HCT116 (cell line): Measurements from ENCODE around the gene CFD. TPM values are rescaled to one million over a fixed set of nuclear protein-coding genes. Genes with fewer than 3 reads are reported as not detected.
A peak's percentile ranks its signal among the peaks of the same experiment; 100 is the strongest.

Source experiments
- ATAC-seq: fragments of 200-7000 bp; cut with Tn5 transposase; 2 replicates; pipeline ENCODE4 v1.9.1; 2020; ENCODE audit warnings: mild to moderate bottlenecking, moderate library complexity
- BruUV-seq: library from RNA; stranded (reverse); fragments of 400-500 nt; replicated peaks from 2 replicates; lab custom pipeline; 2021; lab: Mats Ljungman, UMichigan
- CTCF ChIA-PET: fragments of 300-600 bp; sonication (Branson Sonifier 250); formaldehyde crosslinking; loops from one replicate; lab custom pipeline; 2021; ENCODE audit warnings: antibody characterized with exemption; lab: Charles Lee
- POLR2A ChIA-PET: fragments of 300-600, 350-600 bp; sonication (Branson Sonifier 250); formaldehyde crosslinking; loops from one replicate; lab custom pipeline; 2021; ENCODE audit warnings: antibody characterized with exemption; lab: Charles Lee
- RAD21 ChIA-PET, 2 experiments: fragments of 300-600 bp; sonication (Branson Sonifier 250); formaldehyde crosslinking; loops; one replicate each; lab custom pipeline; 2023; ENCODE audit warnings: low total read pairs in 2 of 2; ENCODE audit not compliant: uncharacterized antibody in 2 of 2, unreplicated experiment in 2 of 2, low non-redundant PET in 1 of 2; lab: Charles Lee
- DNase-seq: peaks from one replicate; pipeline ENCODE4 v3.0.0-alpha.2; 2010; ENCODE audit warnings: low read depth, low spot score
- H2AFZ ChIP-seq: fragments of 200-600 bp; shearing (Covaris generic), sonication (generic); 2 replicates; pipeline ENCODE4 v1.6.1; 2017; ENCODE audit warnings: low read depth, mixed run types, mixed read lengths, antibody characterized with exemption, low read length; ENCODE audit not compliant: poor library complexity, severe bottlenecking
- H3K27ac ChIP-seq: 2 replicates; pipeline ENCODE4 v1.5.1; 2012; ENCODE audit warnings: low read depth, low read length
- H3K27me3 ChIP-seq: fragments of 200-600 bp; sonication (generic); 2 replicates; pipeline ENCODE4 v1.6.1; 2016; ENCODE audit warnings: mixed run types, low read length, mixed read lengths; ENCODE audit not compliant: insufficient read depth
- H3K36me3 ChIP-seq, 2 experiments: fragments of 200-500 bp in 1 of 2; fragments of 200-600 bp in 1 of 2; sonication (Bioruptor generic) in 1 of 2; sonication (generic) in 1 of 2; 2 replicates each; pipeline versions ENCODE4 v1.5.1 to v1.6.1; 2014 to 2016; ENCODE audit warnings: low read length in 2 of 2, inconsistent platforms in 1 of 2, mixed read lengths in 1 of 2, mixed run types in 1 of 2; ENCODE audit not compliant: insufficient read depth in 2 of 2, control insufficient read depth in 1 of 2
- H3K4me1 ChIP-seq, 2 experiments: fragments of 200-600 bp in 1 of 2; sonication (generic) in 1 of 2; 2 replicates each; pipeline versions ENCODE4 v1.5.1 to v1.6.1; 2012 to 2017; ENCODE audit warnings: low read length in 2 of 2, inconsistent platforms in 1 of 2, mild to moderate bottlenecking in 1 of 2, mixed read lengths in 1 of 2, mixed run types in 1 of 2, moderate library complexity in 1 of 2; ENCODE audit not compliant: insufficient read depth in 2 of 2, control insufficient read depth in 1 of 2
- H3K4me2 ChIP-seq: fragments of 200-600 bp; sonication (generic); 2 replicates; pipeline ENCODE4 v1.6.1; 2017; ENCODE audit warnings: mixed run types, low read length, mixed read lengths
- H3K4me3 ChIP-seq, 2 experiments: fragments of 200-600 bp in 1 of 2; sonication (generic) in 1 of 2; replicated peaks in 1 of 2; 2 replicates each; pipeline ENCODE4 v1.5.1; 2011 to 2016; ENCODE audit warnings: low read length in 2 of 2, control low read depth in 1 of 2, low read depth in 1 of 2, mild to moderate bottlenecking in 1 of 2, mixed read lengths in 1 of 2, mixed run types in 1 of 2
- H3K79me2 ChIP-seq: fragments of 200-600 bp; sonication (generic); 2 replicates; pipeline ENCODE4 v1.6.1; 2017; ENCODE audit warnings: mild to moderate bottlenecking, mixed run types, low read length, moderate library complexity, mixed read lengths; ENCODE audit not compliant: insufficient read depth
- H3K9ac ChIP-seq: fragments of 200-600 bp; sonication (generic); 2 replicates; pipeline ENCODE4 v1.6.1; 2016; ENCODE audit warnings: low read length, mixed read lengths
- H3K9me2 ChIP-seq: fragments of 200-600 bp; sonication (generic), shearing (Covaris generic); 2 replicates; pipeline ENCODE4 v1.6.1; 2017; ENCODE audit warnings: mixed run types, mild to moderate bottlenecking, moderate library complexity; ENCODE audit not compliant: insufficient read depth
- H3K9me3 ChIP-seq, 2 experiments: fragments of 200-500 bp in 1 of 2; fragments of 200-600 bp in 1 of 2; sonication (Bioruptor generic) in 1 of 2; sonication (generic) in 1 of 2; 2 replicates each; pipeline ENCODE4 v1.6.1; 2014 to 2017; ENCODE audit warnings: low read length in 2 of 2, mixed read lengths in 2 of 2, inconsistent platforms in 1 of 2, low read depth in 1 of 2, mild to moderate bottlenecking in 1 of 2, mixed run types in 1 of 2, moderate library complexity in 1 of 2; ENCODE audit not compliant: control insufficient read depth in 1 of 2, insufficient read depth in 1 of 2
- H4K20me1 ChIP-seq: fragments of 200-600 bp; sonication (generic), shearing (Covaris generic); 2 replicates; pipeline ENCODE4 v1.6.1; 2017; ENCODE audit warnings: mixed run types, mild to moderate bottlenecking, moderate library complexity; ENCODE audit not compliant: insufficient read depth
- CBX3 ChIP-seq: IDR thresholded peaks from 2 replicates; pipeline ENCODE4 v1.6.1; 2012; ENCODE audit warnings: low read depth
- CTCF ChIP-seq, 3 experiments: fragments of 200-600 bp in 1 of 3; sonication (generic) in 1 of 3; IDR thresholded peaks in 2 of 3; conservative IDR thresholded peaks in 1 of 3; 2 replicates each; pipeline ENCODE4 v1.5.1; 2012 to 2017; ENCODE audit warnings: low read depth in 2 of 3, low read length in 2 of 3, antibody characterized with exemption in 1 of 3, borderline replicate concordance in 1 of 3, control low read depth in 1 of 3, mild to moderate bottlenecking in 1 of 3, mixed read lengths in 1 of 3, mixed run types in 1 of 3, moderate library complexity in 1 of 3; ENCODE audit not compliant: insufficient read depth in 1 of 3
- ELF1 ChIP-seq: IDR thresholded peaks from 2 replicates; pipeline ENCODE4 v1.6.1; 2012; ENCODE audit warnings: low read depth, borderline replicate concordance
- JUND ChIP-seq: IDR thresholded peaks from 2 replicates; pipeline ENCODE4 v1.6.1; 2012
- POLR2A ChIP-seq: IDR thresholded peaks from 2 replicates; pipeline ENCODE4 v1.7.0; 2011; ENCODE audit warnings: borderline replicate concordance; ENCODE audit not compliant: insufficient read depth, insufficient read length; ENCODE audit errors: extremely low read depth
- POLR2AphosphoS5 ChIP-seq: IDR thresholded peaks from 2 replicates; pipeline ENCODE4 v1.6.1; 2011; ENCODE audit warnings: mild to moderate bottlenecking, low read depth, low read length, moderate library complexity
- RAD21 ChIP-seq: IDR thresholded peaks from 2 replicates; pipeline ENCODE4 v1.6.1; 2012; ENCODE audit warnings: low read depth, mild to moderate bottlenecking
- REST ChIP-seq: IDR thresholded peaks from 2 replicates; pipeline ENCODE4 v1.6.1; 2012; ENCODE audit warnings: low read depth
- SIN3A ChIP-seq: IDR thresholded peaks from 2 replicates; pipeline ENCODE4 v1.6.1; 2012; ENCODE audit warnings: low read depth
- SP1 ChIP-seq: IDR thresholded peaks from 2 replicates; pipeline ENCODE4 v1.6.1; 2012; ENCODE audit warnings: low read depth
- SRF ChIP-seq: IDR thresholded peaks from 2 replicates; pipeline ENCODE4 v1.6.1; 2012; ENCODE audit warnings: low read depth
- TCF7L2 ChIP-seq: IDR thresholded peaks from 2 replicates; pipeline ENCODE4 v1.7.0; 2011; ENCODE audit warnings: borderline replicate concordance, inconsistent platforms; ENCODE audit not compliant: insufficient read depth, insufficient read length; ENCODE audit errors: extremely low read depth
- ZNF274 ChIP-seq: fragments of 200-500 bp; sonication (Bioruptor generic); IDR thresholded peaks from 2 replicates; pipeline ENCODE4 v1.6.1; 2014; ENCODE audit warnings: mild to moderate bottlenecking, low read depth, low read length, inconsistent platforms
- intact Hi-C: fragments of 100-400 bp; cut with micrococcal nuclease; formaldehyde crosslinking; loops from 2 replicates; pipeline ENCODE4 v1.10.0; 2022
- total RNA-seq: library from RNA; stranded (reverse); gene quantifications from one replicate; pipeline ENCODE4 v1.2.1, GENCODE V29; 2021; ENCODE audit not compliant: unreplicated experiment

Gene CFD
- total RNA-seq, 1 experiment from 2014 or later = 80.2 TPM

- H3K9me3 ChIP-seq = no peaks in the 10 kb centered on the region
- no peak for TF ChIP-seq ELF1
- TF ChIP-seq JUND = no peak
- TF ChIP-seq POLR2A = no peak
- no peak for TF ChIP-seq SIN3A
- no peak for TF ChIP-seq CBX3
- TF ChIP-seq REST = no peak
- TF ChIP-seq CTCF (IDR thresholded peaks at IDR 0.05 in 2 of 3, conservative IDR thresholded peaks at IDR 0.05 in 1 of 3; ENCODE audit: borderline replicate concordance in 1 of 3, insufficient read depth in 1 of 3, low read depth in 2 of 3, low read length in 2 of 3) = no peak
- no peak for TF ChIP-seq TCF7L2
- TF ChIP-seq ZNF274 = no peak
- no peak for TF ChIP-seq POLR2AphosphoS5
- no peak for TF ChIP-seq SRF
- TF ChIP-seq SP1 = no peak
- no peak for TF ChIP-seq RAD21
- no peaks in the 10 kb centered on the region for H3K27me3 ChIP-seq
- ChIA-PET POLR2A (no interaction called here), RAD21 (no interaction called here), CTCF (no interaction called here)
- H4K20me1 ChIP-seq = no peaks in the 10 kb centered on the region
- DNase-seq (no peak), ATAC-seq (peak; percentile 37; the same call in 1 of the 2 replicates)
- H3K36me3 ChIP-seq = peaks cover 6 to 7% of the 10 kb centered on the region in 2 experiments; a peak in 3 of 4 replicates
- no peak overlapping the region for H3K4me3 ChIP-seq
- H3K4me2 ChIP-seq = peak overlapping the region; percentile 32
- no peak overlapping the region for H3K9ac ChIP-seq
- no peak overlapping the region for H2AFZ ChIP-seq
- H3K9me2 ChIP-seq = no peaks in the 10 kb centered on the region
- intact Hi-C loops = no loop called here
- BruUV-seq = no TSS peak
- H3K79me2 ChIP-seq = peaks cover 17% of the 10 kb centered on the region; the same call in 1 of the 2 replicates
- peak overlapping the region; percentile 49; the same call in 1 of the 2 replicates for H3K27ac ChIP-seq
- H3K4me1 ChIP-seq = peaks cover 6 to 16% of the 10 kb centered on the region in 2 experiments; a peak in 3 of 4 replicates
Measured at GRCh38 chr19:900043-900301, 40.5 kb downstream of the CFD start.
